ENCODE data around the gene ABHD12B. TPM values are rescaled to one million over a fixed set of nuclear protein-coding genes. Genes with fewer than 3 reads are reported as not detected.

Gene ABHD12B
- total and polyA plus RNA-seq, 10 donors, result not detected

DNA sequence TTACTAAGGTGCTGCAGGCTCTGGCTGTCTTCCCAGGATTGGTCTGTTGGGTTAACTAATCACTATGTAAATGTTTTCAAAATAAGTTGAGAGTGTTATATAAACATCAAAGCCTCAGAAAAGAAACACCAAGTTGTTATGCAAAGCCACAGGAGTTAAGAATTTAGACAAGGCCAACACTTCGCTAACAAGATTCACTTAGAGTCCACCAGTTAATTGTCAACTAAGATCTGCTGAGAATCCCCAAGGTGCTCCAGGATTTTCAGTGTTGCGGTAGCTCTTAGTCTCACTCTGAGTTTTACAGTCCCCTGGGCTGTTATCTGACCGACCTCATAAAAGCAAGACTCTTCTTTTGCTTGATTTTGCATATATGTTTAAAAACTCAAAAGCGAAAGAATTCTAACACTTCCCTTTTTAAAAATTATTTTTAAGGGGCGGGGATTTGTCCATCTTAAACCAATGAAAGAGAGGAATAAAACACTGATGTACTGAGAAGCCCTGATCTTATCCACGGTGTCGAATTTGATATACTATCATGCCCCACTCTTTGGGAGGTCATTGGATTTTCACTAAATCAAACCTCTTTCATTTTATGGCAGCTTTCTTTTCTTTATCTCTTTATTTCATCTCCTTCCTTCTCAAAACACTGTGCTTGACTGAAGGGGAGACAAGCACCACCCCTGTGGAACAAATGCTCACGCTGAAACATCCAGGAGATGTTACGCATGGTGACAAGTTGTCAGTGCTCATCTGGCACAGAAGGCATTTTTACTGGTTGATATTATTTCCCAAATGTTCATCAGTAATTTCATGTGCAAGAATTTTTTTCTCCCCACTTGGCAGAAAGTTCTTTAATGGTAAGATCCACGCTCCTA lies 47.9 kb upstream of the ABHD12B start:
- DNase-seq, result no peak
- peaks cover 0 to 23% (median 3%) of the 10 kb centered on the region in 6 donors for H3K36me3 ChIP-seq
- TF ChIP-seq, protein P1, sequence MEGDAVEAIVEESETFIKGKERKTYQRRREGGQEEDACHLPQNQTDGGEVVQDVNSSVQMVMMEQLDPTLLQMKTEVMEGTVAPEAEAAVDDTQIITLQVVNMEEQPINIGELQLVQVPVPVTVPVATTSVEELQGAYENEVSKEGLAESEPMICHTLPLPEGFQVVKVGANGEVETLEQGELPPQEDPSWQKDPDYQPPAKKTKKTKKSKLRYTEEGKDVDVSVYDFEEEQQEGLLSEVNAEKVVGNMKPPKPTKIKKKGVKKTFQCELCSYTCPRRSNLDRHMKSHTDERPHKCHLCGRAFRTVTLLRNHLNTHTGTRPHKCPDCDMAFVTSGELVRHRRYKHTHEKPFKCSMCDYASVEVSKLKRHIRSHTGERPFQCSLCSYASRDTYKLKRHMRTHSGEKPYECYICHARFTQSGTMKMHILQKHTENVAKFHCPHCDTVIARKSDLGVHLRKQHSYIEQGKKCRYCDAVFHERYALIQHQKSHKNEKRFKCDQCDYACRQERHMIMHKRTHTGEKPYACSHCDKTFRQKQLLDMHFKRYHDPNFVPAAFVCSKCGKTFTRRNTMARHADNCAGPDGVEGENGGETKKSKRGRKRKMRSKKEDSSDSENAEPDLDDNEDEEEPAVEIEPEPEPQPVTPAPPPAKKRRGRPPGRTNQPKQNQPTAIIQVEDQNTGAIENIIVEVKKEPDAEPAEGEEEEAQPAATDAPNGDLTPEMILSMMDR (IDR thresholded peaks at IDR 0.05 in 8 of 11, conservative IDR thresholded peaks at IDR 0.05 in 3 of 11), result no peak
- peak in 1 of 3 donors; percentile 54 for TF ChIP-seq POLR2A (IDR thresholded peaks at IDR 0.05)
- TF ChIP-seq POLR2AphosphoS5 (IDR thresholded peaks at IDR 0.05), result peak in 1 of 3 donors; percentile 36
- intact Hi-C loops (cut with DNase I; ENCODE audit: low total_unique reads), result no loop called here
- H3K9me3 ChIP-seq, result no peaks in the 10 kb centered on the region
- H3K4me3 ChIP-seq, result peak overlapping the region in 2 of 8 donors; percentile 7 to 53
- peak overlapping the region; percentile 68 to 93 (median 86) for H3K27ac ChIP-seq
- 39 to 46% (median 45%) methylated on average over 10 of the region's 10 CpGs for WGBS, 5 donors
- no peaks in the 10 kb centered on the region for H3K27me3 ChIP-seq (replicated peaks in 1 of 7)
- H3K4me1 ChIP-seq, result peaks cover 28 to 100% (median 88%) of the 10 kb centered on the region in 6 donors

DNA sequence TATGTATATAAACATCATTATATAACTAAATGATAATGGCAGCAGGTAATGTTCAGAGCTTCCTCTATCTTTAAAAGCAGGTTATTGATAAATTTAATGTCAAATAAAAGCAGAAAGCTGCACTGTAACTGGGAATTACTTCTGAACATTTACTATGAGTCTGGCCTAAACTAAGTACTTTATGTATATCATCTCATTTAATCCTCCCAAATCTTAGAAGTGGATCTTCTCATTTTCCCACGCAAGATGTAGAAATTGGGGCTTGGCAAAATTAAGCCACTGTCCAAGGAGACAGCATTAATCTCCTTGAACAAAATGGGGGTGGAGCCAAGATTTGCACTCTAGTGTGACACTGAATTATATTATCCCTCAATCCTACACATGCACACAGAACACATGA lies 46.5 kb upstream of the ABHD12B start:
- DNase-seq, result no peak
- Histone ChIP-seq H3K9me3 (no peaks in the 10 kb centered on the region), H3K36me3 (peaks cover 0 to 14% (median 3%) of the 10 kb centered on the region in 6 donors), H3K4me3 (no peak overlapping the region), H3K27ac (peak overlapping the region in 3 of 8 donors; percentile 87 to 93 (median 88)), H3K27me3 (replicated peaks in 1 of 7) (no peaks in the 10 kb centered on the region), H3K4me1 (peaks cover 33 to 98% (median 87%) of the 10 kb centered on the region in 6 donors)
- 94 to 100% (median 97%) methylated on average over 1 of the region's 1 CpG for WGBS, 5 donors
- TF ChIP-seq POLR2A (IDR thresholded peaks at IDR 0.05) (no peak), POLR2AphosphoS5 (IDR thresholded peaks at IDR 0.05) (no peak)
- TF ChIP-seq, protein P1 (IDR thresholded peaks at IDR 0.05 in 8 of 11, conservative IDR thresholded peaks at IDR 0.05 in 3 of 11), result no peak
- intact Hi-C loops (cut with DNase I; ENCODE audit: low total_unique reads), result no loop called here

DNA sequence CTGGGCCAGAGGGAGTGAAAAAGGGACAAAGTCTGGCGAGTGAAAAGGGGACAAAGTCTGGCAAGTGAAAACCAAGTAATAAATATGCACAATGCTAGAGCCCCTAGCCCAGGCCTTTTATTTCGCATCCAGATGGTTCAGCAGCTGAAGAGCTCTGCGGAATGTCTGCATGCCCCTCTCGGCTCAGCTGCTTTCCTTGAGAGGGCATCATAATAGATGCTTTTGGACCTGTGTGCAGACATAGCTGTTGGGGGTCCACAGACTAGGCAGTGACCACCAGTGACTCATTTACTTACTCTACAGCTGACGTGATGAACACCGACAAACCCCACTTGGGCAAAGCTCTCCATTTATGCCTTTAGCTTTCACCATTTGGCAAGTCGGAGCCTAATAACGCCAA lies 45.2 kb upstream of the ABHD12B start:
- no peak for DNase-seq
- H3K9me3 ChIP-seq, result no peaks in the 10 kb centered on the region
- peaks cover 0 to 10% (median 3%) of the 10 kb centered on the region in 6 donors for H3K36me3 ChIP-seq
- intact Hi-C loops (cut with DNase I; ENCODE audit: low total_unique reads), result no loop called here
- H3K4me3 ChIP-seq, result no peak overlapping the region
- TF ChIP-seq, protein P1 (IDR thresholded peaks at IDR 0.05 in 8 of 11, conservative IDR thresholded peaks at IDR 0.05 in 3 of 11), result no peak
- no peak for TF ChIP-seq POLR2A (IDR thresholded peaks at IDR 0.05)
- no peak for TF ChIP-seq POLR2AphosphoS5 (IDR thresholded peaks at IDR 0.05)
- H3K27me3 ChIP-seq (replicated peaks in 1 of 7), result no peaks in the 10 kb centered on the region
- H3K4me1 ChIP-seq, result peaks cover 25 to 88% (median 76%) of the 10 kb centered on the region in 6 donors
- H3K27ac ChIP-seq, result no peak overlapping the region
- WGBS, 5 donors, result 83 to 93% (median 88%) methylated on average over 8 of the region's 8 CpGs

Data from spleen (tissue), 11 donors.